Tibial artery (tissue), 4 donors: Measurements from ENCODE around the gene TRMT1L.

Source experiments
- DNase-seq, 2 donors: peaks; one replicate each; pipeline ENCODE4 v3.0.0-alpha.2; 2019
- H3K27ac ChIP-seq, 2 donors: fragments of 200-600 bp; sonication (generic) in 1 of 2; 1 replicate in 1 of 2; 2 replicates in 1 of 2; pipeline ENCODE4 v1.5.1; 2018 to 2019; ENCODE audit warnings: mild to moderate bottlenecking in 1 of 2
- H3K27me3 ChIP-seq, 2 donors: fragments of 200-600 bp; sonication (generic) in 1 of 2; one replicate each; pipeline versions ENCODE4 v1.5.1 to v1.6.0; 2016 to 2019
- H3K36me3 ChIP-seq, 3 donors: fragments of 200-600 bp; sonication (generic) in 2 of 3; one replicate each; pipeline ENCODE4 v1.5.1; 2016 to 2019; ENCODE audit warnings: mild to moderate bottlenecking in 2 of 3
- H3K4me1 ChIP-seq, 4 donors: fragments of 200-600 bp; sonication (generic) in 2 of 4; 1 replicate in 3 of 4; 2 replicates in 1 of 4; pipeline ENCODE4 v1.5.1; 2016 to 2019
- H3K4me3 ChIP-seq, 2 donors: fragments of 200-600 bp; sonication (generic) in 1 of 2; 1 replicate in 1 of 2; 2 replicates in 1 of 2; pipeline ENCODE4 v1.5.1; 2018 to 2019; ENCODE audit warnings: mild to moderate bottlenecking in 2 of 2
- H3K9me3 ChIP-seq, 3 donors: fragments of 200-600 bp; sonication (generic) in 1 of 3; one replicate each; pipeline ENCODE4 v1.5.1; 2016 to 2019
- intact Hi-C: fragments of 100-400 bp; cut with DNase I; formaldehyde crosslinking; loops from one replicate; pipeline ENCODE4 v1.15.0; 2023; ENCODE audit warnings: low total_unique reads
- TF ChIP-seq, protein P1 (sequence below), 2 experiments: fragments of 200-600 bp in 1 of 2; fragments of 450-650 bp in 1 of 2; IDR thresholded peaks; one replicate each; pipeline ENCODE4 v1.5.1; 2017 to 2019; ENCODE audit warnings: antibody characterized with exemption in 2 of 2, mild to moderate bottlenecking in 1 of 2, moderate library complexity in 1 of 2

TRMT1L gene

DNA sequence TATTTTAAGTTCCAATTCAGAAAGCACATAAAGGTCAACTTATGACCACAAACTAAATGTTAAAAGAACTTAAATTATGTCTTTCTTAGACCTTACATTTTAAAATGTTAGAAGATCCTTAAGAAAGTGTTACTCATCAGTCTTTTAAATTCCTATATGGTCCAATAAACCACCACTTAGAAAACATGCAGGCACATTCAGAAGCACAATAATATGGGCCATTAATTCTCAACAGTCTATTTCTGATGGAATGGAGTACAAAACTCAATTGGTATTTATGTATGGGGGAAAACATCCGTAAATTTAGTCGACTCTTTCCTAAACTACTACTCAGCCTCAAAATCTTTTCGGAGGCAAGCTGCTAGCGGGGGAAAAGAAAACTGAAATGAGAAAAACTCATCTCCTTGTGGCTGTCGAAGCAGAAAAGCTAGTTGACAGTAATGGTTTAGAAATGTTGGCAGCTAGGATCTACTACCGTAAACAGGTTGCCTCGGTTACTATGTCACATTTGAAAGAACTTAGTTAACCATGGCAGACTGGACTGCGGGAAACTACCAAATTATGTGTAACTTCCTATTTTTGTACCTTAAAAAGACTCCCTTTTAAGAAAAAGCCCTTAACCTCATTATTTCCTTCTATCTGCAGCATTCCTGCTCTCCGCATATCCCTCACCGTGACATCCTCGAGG is 1.0 kb downstream of the TRMT1L start:
- H3K4me1 ChIP-seq, result peaks cover 0 to 47% (median 8%) of the 10 kb centered on the region in 4 donors
- DNase-seq, result no peak
- intact Hi-C loops, result loop anchor here (2.0 to 10.0 kb wide), 3 partner anchors 111 to 401 kb away; partner anchors contain the start of genes EDEM3, IVNS1ABP and RNF2

DNA sequence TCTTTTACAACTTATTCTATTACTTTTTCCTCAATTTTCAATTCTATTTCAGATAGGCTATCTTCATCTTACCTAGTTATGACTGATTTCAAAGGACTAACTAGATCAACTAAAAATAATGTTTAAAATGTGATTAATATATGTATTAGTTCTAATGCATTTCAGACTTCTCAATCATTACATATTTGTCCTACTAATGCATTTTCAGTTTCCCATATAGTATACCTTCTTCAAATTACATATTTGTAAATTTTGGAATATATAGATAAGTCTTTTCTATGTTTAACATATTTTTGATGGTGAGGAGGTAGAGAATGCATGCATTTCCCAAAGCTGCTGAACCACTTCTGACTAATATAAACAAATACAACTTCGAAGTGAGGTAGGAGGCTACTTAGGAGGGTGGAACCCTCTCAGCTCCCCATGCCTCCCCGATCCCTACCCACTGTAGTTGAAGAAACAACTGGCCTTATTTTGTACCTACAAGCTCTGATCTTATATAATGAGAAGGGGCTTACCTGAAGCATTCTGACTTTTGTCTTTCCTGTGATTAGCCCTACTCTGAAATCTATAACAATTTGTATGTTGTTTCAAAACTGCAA is 1.7 kb downstream of the TRMT1L start:
- peaks cover 0 to 2% of the 10 kb centered on the region in 2 donors for H3K27me3 ChIP-seq
- H3K27ac ChIP-seq, result peak overlapping the region; percentile 99 to 100
- peaks cover 0 to 47% (median 8%) of the 10 kb centered on the region in 4 donors for H3K4me1 ChIP-seq
- intact Hi-C loops, result loop anchor here (10.0 kb wide), 2 partner anchors 110 to 400 kb away; partner anchors contain the start of genes EDEM3 and RNF2
- H3K36me3 ChIP-seq, result peaks cover 0 to 8% (median under 1%) of the 10 kb centered on the region in 3 donors
- TF ChIP-seq, protein P1, sequence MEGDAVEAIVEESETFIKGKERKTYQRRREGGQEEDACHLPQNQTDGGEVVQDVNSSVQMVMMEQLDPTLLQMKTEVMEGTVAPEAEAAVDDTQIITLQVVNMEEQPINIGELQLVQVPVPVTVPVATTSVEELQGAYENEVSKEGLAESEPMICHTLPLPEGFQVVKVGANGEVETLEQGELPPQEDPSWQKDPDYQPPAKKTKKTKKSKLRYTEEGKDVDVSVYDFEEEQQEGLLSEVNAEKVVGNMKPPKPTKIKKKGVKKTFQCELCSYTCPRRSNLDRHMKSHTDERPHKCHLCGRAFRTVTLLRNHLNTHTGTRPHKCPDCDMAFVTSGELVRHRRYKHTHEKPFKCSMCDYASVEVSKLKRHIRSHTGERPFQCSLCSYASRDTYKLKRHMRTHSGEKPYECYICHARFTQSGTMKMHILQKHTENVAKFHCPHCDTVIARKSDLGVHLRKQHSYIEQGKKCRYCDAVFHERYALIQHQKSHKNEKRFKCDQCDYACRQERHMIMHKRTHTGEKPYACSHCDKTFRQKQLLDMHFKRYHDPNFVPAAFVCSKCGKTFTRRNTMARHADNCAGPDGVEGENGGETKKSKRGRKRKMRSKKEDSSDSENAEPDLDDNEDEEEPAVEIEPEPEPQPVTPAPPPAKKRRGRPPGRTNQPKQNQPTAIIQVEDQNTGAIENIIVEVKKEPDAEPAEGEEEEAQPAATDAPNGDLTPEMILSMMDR (IDR thresholded peaks at IDR 0.05), result no peak
- DNase-seq, result no peak
- H3K9me3 ChIP-seq, result no peaks in the 10 kb centered on the region
- peak overlapping the region; percentile 83 to 87 for H3K4me3 ChIP-seq

More for the DNA sequence above, 1.0 kb downstream of the TRMT1L start:
- TF ChIP-seq, protein P1 (IDR thresholded peaks at IDR 0.05), result no peak
- Histone ChIP-seq H3K9me3 (no peaks in the 10 kb centered on the region), H3K36me3 (peaks cover 0 to under 1% (median under 1%) of the 10 kb centered on the region in 3 donors), H3K4me3 (peak overlapping the region; percentile 83 to 87), H3K27ac (peak overlapping the region; percentile 99 to 100), H3K27me3 (peaks cover 0 to 2% of the 10 kb centered on the region in 2 donors)

DNA sequence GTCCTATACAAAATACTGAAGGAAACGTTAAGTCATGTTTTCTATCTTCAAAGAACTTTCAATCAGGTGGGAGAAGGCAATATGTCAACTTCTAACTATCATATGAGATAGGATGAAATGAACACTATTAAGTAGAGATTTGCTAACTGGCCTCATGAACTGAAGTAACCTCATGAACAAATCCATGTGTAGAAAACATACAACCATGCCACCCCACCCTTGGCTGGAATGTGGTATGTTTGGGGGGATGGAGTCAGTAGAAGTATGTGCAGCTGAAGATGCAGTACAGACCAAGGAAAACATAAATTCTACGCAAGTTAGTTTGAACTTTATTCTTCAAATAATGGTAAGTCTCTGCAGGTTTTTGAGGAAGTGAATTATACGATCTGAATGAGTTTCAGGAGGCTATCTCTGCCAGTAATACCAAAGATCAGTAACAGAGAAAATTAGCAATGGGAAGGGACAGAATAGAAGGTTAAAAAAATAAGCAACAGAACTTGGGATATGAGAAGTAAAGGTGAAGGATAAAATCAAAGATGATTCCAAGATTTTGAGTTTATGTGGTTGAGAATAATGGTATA is 4.5 kb downstream of the TRMT1L start:
- no peak overlapping the region for H3K27ac ChIP-seq
- H3K4me3 ChIP-seq, result no peak overlapping the region
- TF ChIP-seq, protein P1 (IDR thresholded peaks at IDR 0.05), result no peak
- H3K27me3 ChIP-seq, result peaks cover 0 to 2% of the 10 kb centered on the region in 2 donors
- intact Hi-C loops, result loop anchor here (10.0 kb wide), 2 partner anchors 107 to 397 kb away; partner anchors contain the start of genes EDEM3 and RNF2
- H3K4me1 ChIP-seq, result peaks cover 0 to 36% (median 5%) of the 10 kb centered on the region in 4 donors
- peaks cover 14 to 31% (median 24%) of the 10 kb centered on the region in 3 donors for H3K36me3 ChIP-seq
- no peak for DNase-seq
- H3K9me3 ChIP-seq, result no peaks in the 10 kb centered on the region

DNA sequence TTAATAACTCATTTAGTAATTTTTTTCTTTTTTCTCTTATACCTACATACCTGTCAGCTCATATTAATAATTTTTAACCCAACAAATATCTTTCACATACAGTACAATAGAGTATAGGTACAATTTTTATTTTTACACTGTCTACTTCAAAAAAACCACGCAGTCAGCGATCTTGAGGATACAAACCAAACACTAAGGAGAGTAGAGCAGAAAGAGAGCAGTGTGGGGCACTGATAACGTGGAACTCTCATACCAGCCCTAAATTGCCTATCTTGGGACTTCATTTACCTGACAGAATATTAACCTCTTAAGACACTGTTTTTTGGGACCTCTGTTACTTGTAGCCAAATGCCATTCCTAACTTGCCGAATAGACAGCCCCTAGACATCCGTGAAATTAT is 5.5 kb downstream of the TRMT1L start:
- Histone ChIP-seq H3K36me3 (peaks cover 16 to 33% (median 30%) of the 10 kb centered on the region in 3 donors), H3K4me3 (no peak overlapping the region), H3K4me1 (peaks cover 0 to 36% (median 5%) of the 10 kb centered on the region in 4 donors), H3K9me3 (no peaks in the 10 kb centered on the region), H3K27ac (no peak overlapping the region), H3K27me3 (no peaks in the 10 kb centered on the region)
- no peak for DNase-seq
- TF ChIP-seq, protein P1 (IDR thresholded peaks at IDR 0.05), result no peak
- intact Hi-C loops, result loop anchor here (10.0 kb wide), 2 partner anchors 106 to 396 kb away; partner anchors contain the start of genes EDEM3 and RNF2

DNA sequence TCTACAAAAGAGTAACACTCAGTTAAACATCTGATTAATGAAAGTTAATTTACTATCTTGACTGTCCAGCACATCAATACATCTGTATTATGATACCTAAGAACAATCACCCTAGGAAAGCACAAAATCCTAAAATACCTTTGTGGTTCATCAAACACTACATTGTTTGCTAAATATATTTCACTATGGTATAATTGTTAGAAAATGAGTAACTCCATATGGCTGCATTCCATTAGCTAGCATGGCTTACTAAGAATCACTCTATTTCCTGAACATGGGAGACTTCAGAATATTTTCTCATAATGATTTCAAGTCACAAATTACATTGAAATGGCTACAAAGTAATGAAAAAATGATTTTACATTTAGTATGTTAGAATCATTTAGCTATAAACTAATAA is 12.5 kb downstream of the TRMT1L start:
- Histone ChIP-seq H3K4me3 (no peak overlapping the region), H3K27me3 (no peaks in the 10 kb centered on the region), H3K9me3 (no peaks in the 10 kb centered on the region), H3K27ac (no peak overlapping the region), H3K4me1 (no peaks in the 10 kb centered on the region), H3K36me3 (peaks cover 43 to 59% (median 48%) of the 10 kb centered on the region in 3 donors)
- intact Hi-C loops, result no loop called here
- TF ChIP-seq, protein P1 (IDR thresholded peaks at IDR 0.05), result no peak
- no peak for DNase-seq
